GM19238 (cell line): Measurements from ENCODE around the gene STK24.
"Not testable (repeated sequence)": the region's sequence is repeated elsewhere in the genome, so short reads cannot be mapped to it uniquely, and the experiment has no call there.

Experiments used
- DNase-seq: peaks from one replicate; pipeline ENCODE4 v3.0.0; 2011; ENCODE audit warnings: low spot score; ENCODE audit not compliant: insufficient read length

Gene STK24

DNA sequence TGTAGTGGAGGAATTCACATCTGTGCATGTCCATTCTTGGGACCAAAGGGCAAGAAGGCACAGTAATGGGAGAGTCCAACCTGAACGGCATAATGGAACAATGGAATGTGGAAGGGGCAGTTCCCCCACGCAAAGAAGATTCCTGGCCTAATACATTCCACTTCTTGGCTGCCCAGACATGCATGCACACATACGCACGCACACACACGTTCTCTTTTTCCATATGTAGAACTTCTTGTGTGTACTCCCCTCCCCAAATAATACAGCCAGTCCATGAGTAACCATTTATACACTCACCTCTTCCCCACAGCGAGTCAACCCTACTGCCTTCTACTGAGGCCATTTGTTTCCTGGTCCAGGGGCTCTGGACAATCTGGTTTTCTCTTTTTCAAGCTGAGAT lies 6.0 kb upstream of the STK24 start:
- DNase-seq = no peak

GRCh38 chr13:98581971-98582702 lies 5.2 kb upstream of the STK24 start:
- DNase-seq = no peak

GRCh38 chr13:98581381-98581780 lies 4.5 kb upstream of the STK24 start:
- no peak for DNase-seq

- DNase-seq = no peak
Observed at GRCh38 chr13:98580420-98580819, 3.5 kb upstream of the STK24 start.

GRCh38 chr13:98577836-98578285 lies 954 bp upstream of the STK24 start:
- DNase-seq = no peak

DNA sequence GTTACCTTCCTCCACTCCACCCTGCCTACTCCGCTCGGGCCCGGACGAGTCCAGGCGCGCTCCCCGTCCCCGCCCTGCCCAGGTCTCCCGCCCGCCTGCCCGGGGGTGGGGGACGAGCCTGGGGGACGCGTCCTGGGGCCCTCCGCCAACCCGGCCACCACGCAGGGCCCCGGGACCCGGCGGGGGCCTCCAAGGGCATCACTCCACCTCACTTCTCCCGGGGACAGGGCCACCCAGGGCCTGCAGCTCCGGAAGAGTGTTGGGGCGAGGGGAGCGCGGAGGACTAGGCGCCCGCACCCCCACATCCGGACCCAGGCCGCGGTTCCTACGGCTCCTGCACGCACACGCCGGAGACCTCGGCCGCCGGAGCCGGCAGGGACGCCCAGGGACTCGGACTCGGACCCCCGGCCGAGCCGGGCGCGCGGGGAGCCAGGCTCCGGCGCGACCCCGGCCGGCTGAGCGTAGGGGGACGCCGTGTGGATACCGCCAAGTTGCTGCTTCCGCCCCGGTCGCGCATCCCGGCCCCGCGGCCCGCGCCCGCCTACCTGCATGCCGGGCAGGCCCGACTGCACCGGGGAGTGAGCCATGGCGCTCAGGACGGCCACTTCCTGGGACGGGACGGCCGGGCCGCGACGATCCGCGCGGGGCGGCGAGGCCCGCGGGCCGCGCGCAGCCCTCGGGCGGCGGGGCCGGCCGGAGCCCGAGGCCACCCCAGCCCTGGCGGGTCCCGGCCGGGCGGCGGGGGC lies 534 bp downstream of the STK24 start:
- peak; percentile 46 for DNase-seq

GRCh38 chr13:98575904-98576199 lies 1.1 kb downstream of the STK24 start:
- no peak for DNase-seq

- no peak for DNase-seq
Observed at GRCh38 chr13:98575009-98575903, 1.7 kb downstream of the STK24 start.

- no peak for DNase-seq
Observed at GRCh38 chr13:98571955-98572662, 4.8 kb downstream of the STK24 start.

DNA sequence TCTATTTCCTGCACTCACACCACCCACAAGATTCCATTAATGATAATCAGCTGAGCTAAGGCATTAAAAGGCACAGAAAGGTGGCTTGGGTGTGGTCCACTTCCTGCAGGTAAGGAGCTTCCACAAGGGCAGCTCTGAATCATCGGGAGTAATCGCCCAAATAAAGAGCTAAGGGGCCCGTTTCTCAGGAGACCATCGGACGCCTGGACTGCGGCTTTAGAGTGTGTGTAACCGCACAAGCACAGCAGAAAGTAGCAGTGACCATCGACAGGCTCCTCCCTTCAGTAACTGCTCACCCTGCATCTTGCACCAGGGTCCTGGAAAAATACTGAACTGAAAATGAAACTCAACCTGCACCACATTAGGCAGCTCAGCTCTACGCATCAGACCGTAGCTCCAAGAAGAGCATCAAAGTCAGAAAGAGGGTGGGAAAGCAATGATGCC lies 6.0 kb downstream of the STK24 start:
- DNase-seq = peak; percentile 69

DNA sequence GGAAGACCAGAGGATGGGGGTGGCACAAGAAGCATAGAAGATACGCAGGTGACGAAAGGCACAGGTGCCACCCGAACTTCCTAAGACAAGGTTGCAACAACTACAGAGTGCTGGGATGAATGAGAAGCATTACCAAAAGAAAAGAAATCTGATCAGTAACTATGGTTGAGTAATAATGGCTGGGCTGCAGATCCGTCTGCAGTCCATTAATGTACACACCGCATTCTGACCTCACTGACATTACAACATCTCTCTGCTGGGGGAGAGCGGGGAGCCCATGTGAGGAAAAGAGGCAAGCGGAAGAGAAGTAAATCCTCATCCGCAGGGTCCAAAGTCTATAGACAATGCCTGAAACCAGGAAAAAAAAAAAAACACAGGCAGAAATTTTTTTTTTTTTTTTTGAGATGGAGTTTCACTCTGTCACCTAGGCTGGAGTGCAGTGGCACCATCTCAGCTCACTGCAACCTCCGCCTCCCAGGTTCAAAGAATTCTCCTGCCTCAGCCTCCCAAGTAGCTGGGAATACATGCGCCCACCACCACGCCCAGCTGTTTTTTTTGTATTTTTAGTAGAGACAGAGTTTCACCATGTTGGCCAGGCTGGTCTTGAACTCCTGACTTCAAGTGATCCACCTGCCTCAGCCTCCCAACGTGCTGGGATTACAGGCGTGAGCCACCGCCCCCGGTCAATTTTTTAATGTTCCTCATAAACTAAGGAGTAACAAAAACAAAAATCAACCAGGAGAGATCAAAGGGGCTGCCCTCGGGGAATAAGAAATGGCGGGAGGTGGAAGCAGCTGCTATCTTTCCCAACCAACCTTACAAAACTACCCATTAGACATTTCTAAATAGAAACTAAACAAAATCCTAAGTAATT lies 7.2 kb downstream of the STK24 start:
- not testable (repeated sequence) for DNase-seq

DNA sequence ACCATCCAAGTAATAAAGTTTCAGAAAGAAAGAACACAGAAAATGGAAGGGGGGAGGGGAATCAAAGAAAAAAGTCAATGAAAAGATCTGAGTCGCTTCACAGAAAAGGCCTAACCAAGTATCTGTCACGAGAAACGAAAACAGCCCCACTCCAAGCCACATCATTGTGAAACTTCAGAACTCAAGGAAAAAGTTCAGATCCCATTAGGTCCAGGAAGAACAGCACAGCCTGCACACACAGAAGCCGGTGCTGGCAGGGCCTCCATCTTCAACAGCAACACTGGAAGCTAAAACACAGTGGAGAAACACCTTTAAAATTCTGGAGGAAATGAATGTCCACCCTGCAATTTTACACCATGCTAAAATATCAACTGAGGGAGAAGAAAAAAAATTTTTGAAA lies 8.0 kb downstream of the STK24 start:
- DNase-seq = no peak

GRCh38 chr13:98567140-98567539 lies 9.8 kb downstream of the STK24 start:
- no peak for DNase-seq

GRCh38 chr13:98565726-98566565 lies 11.0 kb downstream of the STK24 start:
- DNase-seq = no peak

DNA sequence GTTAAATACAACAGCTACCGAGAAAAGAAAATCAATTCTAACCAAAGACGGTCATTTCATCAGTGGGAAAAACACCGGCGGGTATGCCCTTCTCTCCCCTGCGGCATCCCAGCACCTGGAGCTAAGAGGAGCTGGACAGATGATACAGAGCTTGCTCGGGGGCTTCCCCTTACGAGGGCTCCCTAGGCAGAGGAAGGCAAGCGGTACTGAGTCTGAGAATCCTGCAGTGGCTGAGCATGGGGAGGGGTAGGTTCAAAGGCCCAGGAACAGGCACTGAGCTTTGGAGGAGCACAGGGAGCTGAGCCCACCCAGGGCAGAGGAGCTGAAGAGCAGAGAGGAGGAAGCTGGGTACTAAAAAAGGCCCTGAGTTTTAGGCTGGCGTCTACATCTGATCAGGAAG lies 12.7 kb downstream of the STK24 start:
- no peak for DNase-seq

DNA sequence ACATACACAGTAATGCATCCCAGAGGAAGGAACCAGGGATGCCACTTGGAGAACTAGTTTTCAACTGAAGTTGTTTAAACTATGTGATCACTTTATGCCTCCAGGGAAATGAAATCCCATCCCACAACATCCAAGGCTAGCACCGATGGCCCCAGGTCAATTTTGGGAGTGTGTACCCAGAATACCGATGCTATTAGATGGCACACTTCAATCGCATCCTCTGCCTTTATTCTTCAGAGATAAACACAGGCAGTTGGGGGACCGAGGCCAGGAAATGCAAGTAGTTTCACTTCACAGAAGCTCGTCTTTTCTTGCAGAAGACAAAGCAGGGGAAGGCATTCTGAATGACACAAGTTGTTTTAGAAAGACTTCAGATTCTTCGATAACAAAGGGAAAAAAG lies 13.8 kb downstream of the STK24 start:
- no peak for DNase-seq

GRCh38 chr13:98559169-98559568 lies 17.7 kb downstream of the STK24 start:
- DNase-seq = no peak

DNA sequence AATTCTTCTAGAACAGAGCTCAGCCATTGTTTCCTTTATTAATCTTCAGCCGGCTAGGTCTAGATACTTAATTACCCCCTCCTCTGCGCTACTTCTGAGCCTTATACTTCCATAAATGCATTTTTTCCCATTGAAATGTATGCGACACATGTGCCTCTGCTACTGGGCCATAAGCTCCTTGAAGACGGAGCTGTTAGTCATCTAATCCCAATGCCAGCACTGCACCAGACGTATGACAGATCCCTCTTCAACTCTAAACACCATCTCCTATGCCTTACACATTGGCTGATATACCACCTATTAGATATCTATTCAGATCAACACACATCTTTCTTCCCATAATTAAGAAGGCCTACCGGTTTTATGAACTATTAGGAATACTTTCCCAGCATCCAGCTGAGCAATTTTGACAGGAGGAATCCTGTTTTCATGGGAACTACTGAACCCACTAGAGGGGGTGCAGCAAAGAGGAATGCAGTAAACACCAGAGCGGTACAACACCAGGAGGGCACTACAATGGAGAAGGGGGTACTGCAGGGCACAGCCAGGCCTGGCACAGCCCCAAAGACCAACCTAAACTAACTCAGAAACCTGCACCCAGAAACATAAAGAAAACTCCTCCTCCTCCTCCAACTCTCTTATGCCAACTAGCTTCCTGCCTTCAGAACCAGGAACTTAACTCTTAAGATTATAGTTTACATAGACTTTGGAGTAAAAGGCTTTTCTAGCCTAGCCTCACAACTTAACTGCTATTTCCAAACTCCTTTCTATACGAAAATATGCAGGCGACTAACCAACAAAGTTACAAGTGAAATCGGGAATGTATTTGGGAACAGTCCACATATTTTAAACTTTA lies 18.7 kb downstream of the STK24 start:
- no peak for DNase-seq
